Activated gamma-delta T cell treated with Interleukin-2 at 50 U/mL for 16 hours (primary cell): ENCODE results near the gene ARHGAP42.

Source experiments
- DNase-seq: peaks from one replicate; pipeline ENCODE4 v3.0.0-alpha.2; 2020

The ARHGAP42 gene

GRCh38 chr11:100930185-100930778 lies 243.2 kb downstream of the ARHGAP42 start:
- DNase-seq: no peak

GRCh38 chr11:100932474-100933100 lies 245.5 kb downstream of the ARHGAP42 start:
- DNase-seq: no peak

GRCh38 chr11:100936781-100937180 lies 249.7 kb downstream of the ARHGAP42 start:
- DNase-seq: no peak

GRCh38 chr11:100939571-100939970 lies 252.5 kb downstream of the ARHGAP42 start:
- DNase-seq: no peak

- DNase-seq: no peak
Measured at GRCh38 chr11:100940111-100940510, 253.0 kb downstream of the ARHGAP42 start.

- DNase-seq: no peak
Measured at GRCh38 chr11:100941033-100941432, 253.9 kb downstream of the ARHGAP42 start.

- DNase-seq: no peak
Measured at GRCh38 chr11:100942016-100942415, 254.9 kb downstream of the ARHGAP42 start.

- DNase-seq: no peak
Measured at GRCh38 chr11:100948936-100949335, 261.8 kb downstream of the ARHGAP42 start.

GRCh38 chr11:100949443-100949842 lies 262.4 kb downstream of the ARHGAP42 start:
- DNase-seq: no peak

- no peak for DNase-seq
Measured at GRCh38 chr11:100955318-100955717, 268.2 kb downstream of the ARHGAP42 start.

- DNase-seq: no peak
Measured at GRCh38 chr11:100956351-100956750, 269.3 kb downstream of the ARHGAP42 start.

GRCh38 chr11:100957499-100957898 lies 270.4 kb downstream of the ARHGAP42 start:
- no peak for DNase-seq

GRCh38 chr11:100961633-100962032 lies 274.5 kb downstream of the ARHGAP42 start:
- DNase-seq: no peak

GRCh38 chr11:100963375-100963774 lies 276.3 kb downstream of the ARHGAP42 start:
- no peak for DNase-seq

GRCh38 chr11:100964435-100964834 lies 277.3 kb downstream of the ARHGAP42 start:
- DNase-seq: no peak

GRCh38 chr11:100965346-100965745 lies 278.3 kb downstream of the ARHGAP42 start:
- DNase-seq: no peak

- DNase-seq: no peak
Measured at GRCh38 chr11:100966366-100966765, 279.3 kb downstream of the ARHGAP42 start.

- no peak for DNase-seq
Measured at GRCh38 chr11:100969008-100969407, 281.9 kb downstream of the ARHGAP42 start.

GRCh38 chr11:100970283-100971164 lies 283.4 kb downstream of the ARHGAP42 start:
- DNase-seq: no peak

GRCh38 chr11:100972046-100972445 lies 285.0 kb downstream of the ARHGAP42 start:
- DNase-seq: no peak

- DNase-seq: no peak
Measured at GRCh38 chr11:100978442-100978841, 291.4 kb downstream of the ARHGAP42 start.

GRCh38 chr11:100978939-100979338 lies 291.9 kb downstream of the ARHGAP42 start:
- no peak for DNase-seq

GRCh38 chr11:100980156-100980555 lies 293.1 kb downstream of the ARHGAP42 start:
- DNase-seq: no peak
